ENCODE measurements around the gene HVCN1. TPM values are rescaled to one million over a fixed set of nuclear protein-coding genes. Genes with fewer than 3 reads are reported as not detected.

HVCN1 gene
- total RNA-seq, 1 experiment from 2014 or later: 0.23 TPM

GRCh38 chr12:110668480-110669192 lies 20.3 kb downstream of the HVCN1 start:
- no peak for DNase-seq
- peaks cover 7% of the 10 kb centered on the region for H3K9me3 Mint-ChIP-seq (ENCODE audit: unreplicated experiment)
- H3K36me3 Mint-ChIP-seq (ENCODE audit: insufficient read depth, unreplicated experiment): no peaks in the 10 kb centered on the region
- Histone ChIP-seq H3K36me3 (ENCODE audit: control insufficient read depth, insufficient read depth, low read length) (no peaks in the 10 kb centered on the region), H3K27me3 (replicated peaks; ENCODE audit: control insufficient read depth, insufficient read depth, low read length) (no peaks in the 10 kb centered on the region), H3K4me1 (no peaks in the 10 kb centered on the region), H3K9me3 (no peaks in the 10 kb centered on the region), H3K4me3 (ENCODE audit: low read depth, low read length) (no peak overlapping the region)
- H3K4me1 Mint-ChIP-seq (ENCODE audit: low read depth, unreplicated experiment): no peaks in the 10 kb centered on the region
- no peak overlapping the region for H3K4me3 Mint-ChIP-seq (ENCODE audit: unreplicated experiment)
- intact Hi-C loops (cut with micrococcal nuclease; ENCODE audit: unreplicated experiment): no loop called here
- POLR2A ChIA-PET: no interaction called here
- no peak for TF ChIP-seq CTCF (IDR thresholded peaks at IDR 0.05; ENCODE audit: insufficient read depth in 1 of 2, low read depth in 1 of 2, low read length in 1 of 2, severe bottlenecking in 1 of 2, unreplicated experiment in 1 of 2)
- H3K27me3 Mint-ChIP-seq (ENCODE audit: insufficient read depth, unreplicated experiment): peaks cover 13% of the 10 kb centered on the region
- no TSS peak for BruUV-seq (replicated peaks)
- CTCF ChIA-PET: no interaction called here
- no peak overlapping the region for H3K27ac Mint-ChIP-seq (ENCODE audit: unreplicated experiment)

- H3K4me3 Mint-ChIP-seq (ENCODE audit: unreplicated experiment): no peak overlapping the region
- H3K9me3 Mint-ChIP-seq (ENCODE audit: unreplicated experiment): peaks cover 7% of the 10 kb centered on the region
- no TSS peak for BruUV-seq (replicated peaks)
- no peak overlapping the region for H3K27ac Mint-ChIP-seq (ENCODE audit: unreplicated experiment)
- no peaks in the 10 kb centered on the region for H3K9me3 ChIP-seq
- H3K4me3 ChIP-seq (ENCODE audit: low read depth, low read length): no peak overlapping the region
- no peak for DNase-seq
- no peaks in the 10 kb centered on the region for H3K4me1 ChIP-seq
- POLR2A ChIA-PET: no interaction called here
- no peaks in the 10 kb centered on the region for H3K36me3 ChIP-seq (ENCODE audit: control insufficient read depth, insufficient read depth, low read length)
- H3K27me3 ChIP-seq (replicated peaks; ENCODE audit: control insufficient read depth, insufficient read depth, low read length): no peaks in the 10 kb centered on the region
- peaks cover 15% of the 10 kb centered on the region for H3K27me3 Mint-ChIP-seq (ENCODE audit: insufficient read depth, unreplicated experiment)
- H3K36me3 Mint-ChIP-seq (ENCODE audit: insufficient read depth, unreplicated experiment): no peaks in the 10 kb centered on the region
- H3K4me1 Mint-ChIP-seq (ENCODE audit: low read depth, unreplicated experiment): no peaks in the 10 kb centered on the region
- TF ChIP-seq CTCF (IDR thresholded peaks at IDR 0.05; ENCODE audit: insufficient read depth in 1 of 2, low read depth in 1 of 2, low read length in 1 of 2, severe bottlenecking in 1 of 2, unreplicated experiment in 1 of 2): no peak
- intact Hi-C loops (cut with micrococcal nuclease; ENCODE audit: unreplicated experiment): no loop called here
- CTCF ChIA-PET: no interaction called here
These were observed 21.2 kb downstream of the HVCN1 start for GRCh38 chr12:110667671-110668070.

- H3K4me3 ChIP-seq (ENCODE audit: low read depth, low read length): no peak overlapping the region
- BruUV-seq (replicated peaks): no TSS peak
- no peaks in the 10 kb centered on the region for H3K4me1 ChIP-seq
- no peak for TF ChIP-seq CTCF (IDR thresholded peaks at IDR 0.05; ENCODE audit: insufficient read depth in 1 of 2, low read depth in 1 of 2, low read length in 1 of 2, severe bottlenecking in 1 of 2, unreplicated experiment in 1 of 2)
- H3K27me3 ChIP-seq (replicated peaks; ENCODE audit: control insufficient read depth, insufficient read depth, low read length): no peaks in the 10 kb centered on the region
- DNase-seq: no peak
- CTCF ChIA-PET: no interaction called here
- intact Hi-C loops (cut with micrococcal nuclease; ENCODE audit: unreplicated experiment): no loop called here
- Mint-ChIP-seq H3K36me3 (ENCODE audit: insufficient read depth, unreplicated experiment) (no peaks in the 10 kb centered on the region), H3K27ac (ENCODE audit: unreplicated experiment) (no peak overlapping the region), H3K4me3 (ENCODE audit: unreplicated experiment) (no peak overlapping the region), H3K9me3 (ENCODE audit: unreplicated experiment) (peaks cover 7% of the 10 kb centered on the region), H3K27me3 (ENCODE audit: insufficient read depth, unreplicated experiment) (peaks cover 18% of the 10 kb centered on the region), H3K4me1 (ENCODE audit: low read depth, unreplicated experiment) (no peaks in the 10 kb centered on the region)
- H3K36me3 ChIP-seq (ENCODE audit: control insufficient read depth, insufficient read depth, low read length): no peaks in the 10 kb centered on the region
- H3K9me3 ChIP-seq: no peaks in the 10 kb centered on the region
- POLR2A ChIA-PET: no interaction called here
These were observed 22.0 kb downstream of the HVCN1 start for GRCh38 chr12:110666892-110667291.

Measured in Caco-2 (cell line).